Mucosa of descending colon (tissue), 3 donors: ENCODE data around the gene TSSK2. TPM values are rescaled to one million over a fixed set of nuclear protein-coding genes. Genes with fewer than 3 reads are reported as not detected.

Experiments
- ATAC-seq: fragments of 200-7000 bp; cut with Tn5 transposase; one replicate; pipeline ENCODE4 v1.9.1; 2020; ENCODE audit warnings: mild to moderate bottlenecking, moderate library complexity
- DNase-seq, 3 donors: peaks; one replicate each; pipeline ENCODE4 v3.0.0-alpha.2; 2020
- H3K36me3 ChIP-seq: fragments of 200-600 bp; one replicate; pipeline ENCODE4 v1.8.0; 2021; ENCODE audit warnings: low read depth, mild to moderate bottlenecking
- H3K4me1 ChIP-seq: fragments of 200-600 bp; one replicate; pipeline ENCODE4 v1.8.0; 2021; ENCODE audit warnings: low read depth, mild to moderate bottlenecking
- H3K4me3 ChIP-seq: fragments of 200-600 bp; one replicate; pipeline ENCODE4 v1.8.0; 2021; ENCODE audit warnings: mild to moderate bottlenecking
- H3K9me3 ChIP-seq: fragments of 200-600 bp; one replicate; pipeline ENCODE4 v1.8.0; 2021; ENCODE audit warnings: mild to moderate bottlenecking
- intact Hi-C, 2 donors: fragments of 100-400 bp; cut with DNase I in 1 of 2; cut with micrococcal nuclease in 1 of 2; formaldehyde crosslinking; loops; one replicate each; pipeline versions ENCODE4 v1.11.0 to v1.11.1; 2022; cut with DNase I, micrococcal nuclease
- total RNA-seq, 3 donors: library from RNA; stranded (reverse); fragmentation: NEBNext Ultra II Directional in 2 of 3; extraction: Animal tissue kit (Norgen Biotek cat#: 25700) in 2 of 3; gene quantifications; one replicate each; pipeline versions ENCODE4 v1.2.1 to v1.2.4, GENCODE V29; 2021 to 2023
- TF ChIP-seq, protein P1 (sequence below): fragments of 200-600 bp; IDR thresholded peaks from one replicate; pipeline ENCODE4 v1.8.0; 2022; ENCODE audit warnings: antibody characterized with exemption, mild to moderate bottlenecking
- donor health status: DM: no; HTN: no; CAD: no; lungs with moderate emphysema.
- donor health status: DM: no; HTN: no; CAD: no.
- donor health status: DM: no; HTN: yes; CAD: no.

TSSK2 gene
- total RNA-seq, 3 donors from 2014 or later: not detected

- Histone ChIP-seq H3K4me3 (no peak overlapping the region), H3K36me3 (peaks cover 5% of the 10 kb centered on the region), H3K4me1 (no peaks in the 10 kb centered on the region), H3K9me3 (no peaks in the 10 kb centered on the region)
- intact Hi-C loops: no loop called here
- TF ChIP-seq, protein P1, sequence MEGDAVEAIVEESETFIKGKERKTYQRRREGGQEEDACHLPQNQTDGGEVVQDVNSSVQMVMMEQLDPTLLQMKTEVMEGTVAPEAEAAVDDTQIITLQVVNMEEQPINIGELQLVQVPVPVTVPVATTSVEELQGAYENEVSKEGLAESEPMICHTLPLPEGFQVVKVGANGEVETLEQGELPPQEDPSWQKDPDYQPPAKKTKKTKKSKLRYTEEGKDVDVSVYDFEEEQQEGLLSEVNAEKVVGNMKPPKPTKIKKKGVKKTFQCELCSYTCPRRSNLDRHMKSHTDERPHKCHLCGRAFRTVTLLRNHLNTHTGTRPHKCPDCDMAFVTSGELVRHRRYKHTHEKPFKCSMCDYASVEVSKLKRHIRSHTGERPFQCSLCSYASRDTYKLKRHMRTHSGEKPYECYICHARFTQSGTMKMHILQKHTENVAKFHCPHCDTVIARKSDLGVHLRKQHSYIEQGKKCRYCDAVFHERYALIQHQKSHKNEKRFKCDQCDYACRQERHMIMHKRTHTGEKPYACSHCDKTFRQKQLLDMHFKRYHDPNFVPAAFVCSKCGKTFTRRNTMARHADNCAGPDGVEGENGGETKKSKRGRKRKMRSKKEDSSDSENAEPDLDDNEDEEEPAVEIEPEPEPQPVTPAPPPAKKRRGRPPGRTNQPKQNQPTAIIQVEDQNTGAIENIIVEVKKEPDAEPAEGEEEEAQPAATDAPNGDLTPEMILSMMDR: no peak
- DNase-seq (no peak), ATAC-seq (no peak)
Measured at GRCh38 chr22:19136915-19137314, 5.8 kb downstream of the TSSK2 start.

- Histone ChIP-seq H3K4me1 (no peaks in the 10 kb centered on the region), H3K9me3 (no peaks in the 10 kb centered on the region), H3K4me3 (no peak overlapping the region), H3K36me3 (peaks cover 5% of the 10 kb centered on the region)
- ATAC-seq (no peak), DNase-seq (no peak)
- TF ChIP-seq, protein P1: no peak
- intact Hi-C loops: no loop called here
Measured at GRCh38 chr22:19137384-19138216, 6.5 kb downstream of the TSSK2 start.

- TF ChIP-seq, protein P1: no peak
- no peak for ATAC-seq
- intact Hi-C loops: no loop called here
- Histone ChIP-seq H3K9me3 (no peaks in the 10 kb centered on the region), H3K4me3 (no peak overlapping the region), H3K4me1 (peaks cover 2% of the 10 kb centered on the region), H3K36me3 (peaks cover 5% of the 10 kb centered on the region)
- no peak for DNase-seq
Measured at GRCh38 chr22:19138217-19139000, 7.3 kb downstream of the TSSK2 start.

DNA sequence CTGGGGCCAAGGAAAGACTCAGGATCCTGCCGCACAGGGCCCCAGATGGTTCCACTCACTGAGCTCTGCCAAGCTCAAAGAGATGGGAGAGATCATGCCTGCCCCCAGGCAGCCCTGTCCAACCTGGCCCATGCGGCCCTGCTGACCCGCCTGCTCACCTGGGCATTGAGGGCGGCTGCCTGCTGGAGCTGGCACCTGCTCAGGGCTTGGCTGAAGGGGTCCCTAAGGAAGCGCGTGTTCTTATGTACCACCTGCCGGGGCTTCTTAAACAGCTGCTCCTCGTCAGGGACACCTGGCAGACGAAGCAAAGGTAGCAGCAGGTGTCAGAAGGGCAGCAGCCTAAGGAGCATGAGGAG, 7.9 kb downstream of the TSSK2 start:
- no peak overlapping the region for H3K4me3 ChIP-seq
- H3K4me1 ChIP-seq: peaks cover 8% of the 10 kb centered on the region
- no peaks in the 10 kb centered on the region for H3K9me3 ChIP-seq
- TF ChIP-seq, protein P1: no peak
- DNase-seq (no peak), ATAC-seq (no peak)
- peaks cover 5% of the 10 kb centered on the region for H3K36me3 ChIP-seq
- intact Hi-C loops: no loop called here

DNA sequence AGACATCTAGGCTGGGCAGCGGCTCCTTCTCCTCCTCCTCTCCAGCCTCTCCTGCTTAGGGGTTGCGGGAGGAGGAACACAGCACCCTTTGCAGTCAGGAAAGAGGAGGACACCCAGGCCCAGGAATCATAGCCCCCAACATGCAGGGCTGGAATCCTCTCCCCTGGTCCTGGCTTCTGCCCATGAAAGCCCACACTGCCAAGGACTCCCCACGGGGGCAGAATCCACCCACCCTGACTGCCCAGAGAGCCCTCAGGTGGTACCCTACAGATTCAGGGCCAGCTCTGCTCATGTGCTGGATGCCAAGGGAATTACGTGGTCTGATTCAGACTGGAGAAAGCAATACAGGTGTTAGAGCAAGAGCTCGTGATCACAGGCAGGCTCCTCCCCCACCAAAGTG, 8.9 kb downstream of the TSSK2 start:
- no peak for ATAC-seq
- TF ChIP-seq, protein P1: no peak
- intact Hi-C loops: no loop called here
- Histone ChIP-seq H3K4me3 (no peak overlapping the region), H3K36me3 (no peaks in the 10 kb centered on the region), H3K9me3 (no peaks in the 10 kb centered on the region), H3K4me1 (peaks cover 9% of the 10 kb centered on the region)
- DNase-seq: no peak
